HG03575 (cell line): Measurements from ENCODE around the gene OSBP2.

Source experiments
- ATAC-seq: cut with Tn5 transposase; IDR thresholded peaks from one replicate; pipeline ENCODE4 v1.9.1; 2021; ENCODE audit not compliant: unreplicated experiment, insufficient number of reproducible peaks, low FRiP score; ENCODE audit errors: extremely low read depth

OSBP2 gene

DNA sequence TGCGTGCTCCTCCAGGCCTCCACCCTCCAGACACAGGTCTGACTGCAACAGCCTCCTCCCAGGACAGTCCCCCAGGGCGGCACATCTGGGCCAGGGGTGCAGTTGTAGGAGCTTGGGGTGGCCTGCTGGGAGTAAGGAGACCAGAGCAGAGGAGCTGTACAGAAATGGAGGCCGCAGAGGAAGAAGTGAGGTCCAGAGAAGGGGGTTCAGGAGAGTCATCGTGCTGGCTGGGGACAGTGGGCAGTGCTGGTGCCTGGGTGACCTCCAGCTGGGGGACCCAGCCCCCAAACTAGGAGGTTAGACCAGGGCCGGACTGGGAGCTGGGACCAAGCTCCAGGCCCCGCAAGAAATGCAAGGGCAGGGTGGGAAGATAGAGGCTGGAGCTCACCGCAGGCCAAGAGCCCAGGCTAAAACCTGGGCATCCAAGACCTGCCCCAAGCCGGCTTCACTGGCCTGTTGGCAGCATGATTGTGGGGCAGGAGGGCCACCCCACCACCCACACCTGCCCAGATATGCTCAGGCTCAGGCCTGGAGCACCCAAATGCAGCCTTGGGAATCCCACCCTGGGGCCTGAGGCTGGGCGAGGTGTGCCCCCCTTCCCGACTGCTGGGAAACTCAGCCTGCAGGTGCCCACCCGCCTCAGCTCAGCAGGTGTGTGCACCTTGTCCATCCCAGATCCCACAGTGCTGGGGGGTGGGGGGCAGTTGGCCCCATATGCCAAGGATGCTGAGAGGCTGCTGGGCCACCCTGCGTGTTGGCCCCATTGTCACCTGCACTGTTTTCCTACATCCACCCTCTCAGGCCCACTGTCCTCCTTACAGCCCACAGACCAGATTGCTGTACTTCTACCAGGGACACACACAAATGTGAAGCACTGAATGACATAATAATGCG is 177.0 kb downstream of the OSBP2 start:
- no peak for ATAC-seq

DNA sequence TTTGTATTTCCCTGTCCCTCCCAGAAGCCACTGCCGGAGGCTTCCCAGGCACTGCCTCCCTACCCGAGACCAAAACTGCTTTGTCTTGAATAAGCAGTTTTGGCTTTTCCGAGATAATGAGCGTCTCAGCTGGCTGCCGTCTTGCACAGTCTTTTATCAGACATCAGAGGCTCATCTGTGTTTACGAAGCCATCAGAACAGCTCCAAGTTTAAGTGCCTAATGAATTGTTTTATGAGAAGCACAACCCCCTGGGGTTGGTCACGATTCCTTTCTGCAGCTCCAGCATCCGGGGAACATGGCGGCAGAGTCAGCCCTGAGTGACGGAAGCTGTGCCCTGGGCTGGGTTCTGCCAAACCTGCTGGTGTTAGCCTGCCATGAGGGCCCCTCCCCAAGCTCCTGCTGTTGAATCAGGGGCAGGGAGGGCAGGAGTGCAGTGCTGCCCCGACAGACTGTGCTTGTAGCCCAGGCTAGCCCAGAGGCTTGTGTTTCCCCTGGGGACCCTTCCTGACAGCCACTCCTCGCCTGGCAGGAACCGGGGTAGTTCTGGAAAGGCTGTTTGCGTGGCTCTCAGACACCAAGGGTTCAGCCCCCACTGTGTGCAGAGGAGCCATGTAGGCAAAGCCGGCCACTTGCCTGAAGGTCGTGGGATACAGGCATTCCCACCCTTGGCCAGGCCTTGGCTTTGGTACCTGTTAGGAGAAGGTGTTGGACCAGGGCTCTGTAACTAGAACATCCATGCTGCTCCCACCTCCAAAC is 177.8 kb downstream of the OSBP2 start:
- ATAC-seq: no peak

DNA sequence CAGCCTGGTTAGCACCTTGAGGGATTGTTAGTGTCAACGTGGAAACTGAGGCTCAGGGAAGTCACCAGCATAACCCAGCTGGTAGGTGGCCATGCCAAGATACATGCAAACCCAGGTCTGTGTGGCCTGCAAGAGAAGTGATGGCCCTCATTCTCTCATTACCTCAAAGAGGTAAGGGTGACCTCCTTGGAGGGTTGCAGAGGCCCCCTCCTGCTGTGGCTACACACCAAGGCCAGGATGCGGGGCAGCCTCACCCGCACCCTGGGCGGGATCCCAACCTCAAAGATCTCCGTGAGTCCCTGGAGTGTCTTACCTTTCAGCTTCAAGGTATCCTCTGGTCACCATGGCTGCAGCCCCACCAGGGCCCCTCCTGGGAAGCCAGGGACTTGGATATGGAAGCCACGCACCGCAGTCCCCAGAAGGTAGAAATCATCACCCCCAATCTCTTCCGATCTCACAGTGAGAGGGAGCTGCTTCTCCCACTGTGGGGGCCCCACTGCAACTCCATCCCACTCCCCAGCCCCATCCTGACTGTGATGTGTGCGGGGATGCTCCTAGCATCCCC is 178.5 kb downstream of the OSBP2 start:
- no peak for ATAC-seq

DNA sequence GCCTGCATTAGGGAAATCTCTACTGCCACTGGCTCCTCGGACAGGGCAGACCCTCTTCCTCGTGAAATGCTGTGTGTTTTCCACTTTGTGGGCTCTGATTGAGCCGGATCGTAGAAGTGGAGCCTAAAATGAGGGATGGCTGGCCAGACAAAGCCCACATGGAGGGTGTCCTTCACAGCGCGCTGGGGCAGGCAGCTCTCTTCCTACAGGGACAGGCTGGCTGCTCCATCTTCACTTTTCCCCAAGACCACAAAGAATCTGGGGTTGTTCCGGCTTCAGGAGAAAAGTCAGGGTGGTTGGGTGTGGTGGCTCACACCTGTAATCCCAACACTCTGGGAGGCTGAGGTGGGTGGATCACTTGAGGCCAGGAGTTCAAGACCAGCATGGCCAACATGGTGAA is 179.0 kb downstream of the OSBP2 start:
- no peak for ATAC-seq

DNA sequence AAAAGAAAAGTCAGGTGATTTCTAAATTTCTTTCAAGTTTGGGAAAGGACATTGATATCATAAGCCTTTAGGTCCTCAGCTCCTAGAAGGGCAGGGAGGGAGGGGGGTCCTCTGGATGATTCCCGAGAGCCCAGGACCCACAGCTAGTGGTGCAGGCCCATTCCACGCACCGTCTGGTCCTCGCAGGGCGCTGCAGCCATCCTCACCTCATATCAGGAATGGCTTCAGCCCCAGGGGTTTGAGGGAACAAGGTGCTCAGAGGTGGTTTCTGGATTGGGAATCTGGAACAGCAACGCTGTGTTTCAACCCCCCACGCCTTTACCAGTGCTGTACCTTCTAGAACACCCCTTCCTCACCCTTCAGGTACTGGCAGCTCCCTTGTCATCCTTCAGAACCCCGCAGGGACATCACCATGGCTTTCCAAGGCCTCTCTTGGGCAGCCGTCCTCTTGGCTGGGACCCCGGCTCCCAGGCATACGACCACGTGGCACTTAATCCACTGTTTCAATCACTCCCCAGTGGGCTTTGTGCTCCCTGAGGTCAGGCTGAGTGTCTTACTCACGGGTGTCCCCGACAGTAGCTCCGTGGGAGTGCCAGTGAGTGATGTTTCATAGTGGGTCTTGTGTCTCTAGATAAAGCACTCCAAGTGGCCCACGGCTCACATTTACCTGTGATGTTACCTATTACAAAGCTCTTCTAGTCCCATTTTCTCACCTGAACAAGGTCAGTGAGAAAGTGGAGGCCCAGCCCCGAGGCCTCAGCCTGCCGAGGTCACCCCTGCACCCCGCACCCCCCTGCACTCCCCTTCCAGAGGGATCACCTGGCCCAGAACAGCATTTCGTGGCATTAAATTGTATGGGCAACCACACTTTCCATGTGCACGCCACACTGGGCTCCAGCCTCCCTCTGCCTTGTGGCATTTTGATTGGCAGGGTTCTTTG is 180.0 kb downstream of the OSBP2 start:
- ATAC-seq: no peak

DNA sequence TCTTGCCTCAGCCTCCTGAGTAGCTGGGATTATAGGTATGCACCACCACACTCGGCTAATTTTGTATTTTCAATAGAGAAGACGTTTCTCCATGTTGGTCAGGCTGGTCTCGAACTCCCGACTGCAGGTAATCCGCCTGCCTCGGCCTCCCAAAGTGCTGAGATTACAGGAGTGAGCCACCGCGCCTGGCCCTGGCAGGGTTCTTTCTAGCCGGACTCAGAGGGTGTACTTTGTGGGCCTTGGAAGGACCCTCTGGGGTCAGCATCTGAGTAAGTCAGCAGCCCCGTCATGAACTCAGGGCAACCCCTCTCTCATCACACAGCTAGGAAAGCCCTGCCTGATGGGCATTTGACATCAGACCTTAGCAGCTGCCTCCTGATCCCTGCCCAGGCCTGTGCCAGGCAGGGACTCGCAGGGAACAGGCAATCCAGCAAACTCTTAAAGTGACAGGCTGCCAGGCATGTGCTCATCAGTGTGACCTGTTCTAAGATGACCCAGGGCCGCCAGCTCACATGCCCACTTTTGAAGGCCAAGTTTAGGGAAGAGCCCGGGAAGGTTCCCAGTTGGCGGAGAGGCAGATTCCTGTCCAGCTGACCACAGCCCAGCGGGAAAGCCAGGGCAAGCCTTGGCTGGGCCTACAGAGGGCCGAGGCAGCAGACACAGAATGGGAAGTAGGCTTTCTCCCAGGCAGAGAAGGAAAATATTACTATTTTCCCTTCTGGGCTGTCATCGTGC is 181.0 kb downstream of the OSBP2 start:
- ATAC-seq: no peak

DNA sequence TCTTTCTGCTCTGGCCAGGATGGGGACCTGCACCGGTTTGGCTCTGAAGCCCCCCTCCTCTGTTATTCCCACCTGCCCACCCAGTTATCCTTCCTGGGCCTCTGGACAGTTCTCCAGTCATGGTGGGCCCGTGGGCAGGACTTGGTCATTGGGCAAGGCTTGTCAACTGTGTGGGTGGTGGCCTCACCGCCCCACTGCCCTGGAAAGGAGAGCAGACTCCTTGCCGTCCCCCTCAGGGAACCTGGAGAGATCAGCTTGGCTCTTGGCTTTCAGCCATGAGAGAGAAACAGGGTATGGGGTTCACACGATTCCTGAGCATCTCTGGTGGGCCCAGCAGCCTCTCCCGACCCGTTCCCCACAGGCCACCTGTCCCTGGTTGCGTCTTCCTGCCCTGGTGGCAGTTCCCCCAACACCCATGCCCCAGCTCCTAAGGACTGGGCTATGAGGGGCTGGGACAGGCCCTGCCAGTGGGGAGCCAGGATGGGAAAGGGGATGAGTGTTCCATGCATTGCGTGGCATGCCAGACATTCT is 181.6 kb downstream of the OSBP2 start:
- ATAC-seq: no peak

DNA sequence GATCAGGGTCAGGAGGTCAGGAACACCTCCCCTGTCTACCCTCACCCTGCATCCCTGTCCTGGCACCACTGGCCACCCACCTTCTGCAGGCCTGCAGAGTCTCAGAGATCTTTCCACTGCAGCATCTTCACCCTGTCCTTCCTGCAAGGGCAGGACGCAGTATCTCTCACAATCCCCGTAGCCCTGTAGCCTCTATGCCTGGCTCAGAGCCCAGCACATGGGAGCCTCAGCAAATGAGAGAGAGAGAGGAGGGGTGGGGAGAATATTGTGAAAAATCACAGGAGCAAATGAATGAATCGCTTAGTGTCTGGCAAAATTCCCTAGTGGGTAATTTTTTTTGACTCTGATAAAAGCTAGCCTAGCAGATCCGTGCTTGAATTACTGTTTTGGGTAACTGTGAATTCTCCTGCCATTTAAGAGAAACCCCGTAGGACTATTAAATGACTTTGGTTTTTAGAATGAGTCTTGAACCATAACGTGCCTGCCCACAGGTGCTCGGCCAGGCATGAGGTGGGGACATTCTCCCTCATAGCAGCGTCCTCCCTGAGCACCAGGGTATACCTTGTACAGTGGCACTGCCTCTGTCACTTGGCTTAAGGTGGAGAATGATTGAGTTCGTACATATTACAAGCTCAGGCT is 182.4 kb downstream of the OSBP2 start:
- no peak for ATAC-seq

DNA sequence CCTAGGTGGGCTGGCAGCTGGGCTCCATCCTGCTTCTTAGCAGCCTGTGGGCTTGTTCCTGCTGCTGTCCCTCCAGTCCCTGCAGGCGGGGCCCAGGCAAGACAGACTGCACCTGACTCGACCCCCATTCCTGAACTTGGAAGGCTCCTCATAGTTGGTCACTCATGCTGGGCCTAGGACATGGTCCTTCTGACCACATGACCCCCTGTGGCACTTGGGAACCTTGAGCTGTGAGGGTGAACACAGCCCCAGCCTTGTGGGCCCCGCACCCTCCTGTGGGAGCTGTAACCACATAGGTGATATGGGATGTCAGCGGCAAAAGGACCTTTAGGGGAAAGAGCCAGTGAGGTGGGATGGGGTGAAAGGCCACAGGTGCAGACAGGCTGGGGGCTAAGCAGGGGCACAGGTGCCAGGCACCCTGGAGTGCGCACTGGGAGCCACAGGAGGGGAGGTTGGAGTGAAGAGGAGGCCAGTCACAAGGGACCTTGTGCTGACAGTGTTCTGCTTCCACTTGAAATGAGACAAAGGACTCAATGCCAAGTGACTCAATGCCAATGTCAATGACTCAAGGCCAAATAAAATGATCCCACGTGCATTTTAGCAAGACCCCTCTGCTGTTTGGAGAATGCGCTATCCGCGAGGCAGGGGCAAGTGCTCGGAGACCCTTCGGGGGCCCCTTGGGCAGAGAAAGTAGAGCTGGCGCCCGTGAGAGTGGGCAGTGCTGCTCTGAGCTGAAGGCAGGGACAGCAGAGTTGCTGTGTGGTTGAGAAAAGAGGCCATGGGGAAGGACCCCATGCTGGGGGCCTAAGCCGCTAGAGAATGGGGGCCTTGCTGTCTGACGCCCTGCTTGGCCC is 183.2 kb downstream of the OSBP2 start:
- no peak for ATAC-seq

DNA sequence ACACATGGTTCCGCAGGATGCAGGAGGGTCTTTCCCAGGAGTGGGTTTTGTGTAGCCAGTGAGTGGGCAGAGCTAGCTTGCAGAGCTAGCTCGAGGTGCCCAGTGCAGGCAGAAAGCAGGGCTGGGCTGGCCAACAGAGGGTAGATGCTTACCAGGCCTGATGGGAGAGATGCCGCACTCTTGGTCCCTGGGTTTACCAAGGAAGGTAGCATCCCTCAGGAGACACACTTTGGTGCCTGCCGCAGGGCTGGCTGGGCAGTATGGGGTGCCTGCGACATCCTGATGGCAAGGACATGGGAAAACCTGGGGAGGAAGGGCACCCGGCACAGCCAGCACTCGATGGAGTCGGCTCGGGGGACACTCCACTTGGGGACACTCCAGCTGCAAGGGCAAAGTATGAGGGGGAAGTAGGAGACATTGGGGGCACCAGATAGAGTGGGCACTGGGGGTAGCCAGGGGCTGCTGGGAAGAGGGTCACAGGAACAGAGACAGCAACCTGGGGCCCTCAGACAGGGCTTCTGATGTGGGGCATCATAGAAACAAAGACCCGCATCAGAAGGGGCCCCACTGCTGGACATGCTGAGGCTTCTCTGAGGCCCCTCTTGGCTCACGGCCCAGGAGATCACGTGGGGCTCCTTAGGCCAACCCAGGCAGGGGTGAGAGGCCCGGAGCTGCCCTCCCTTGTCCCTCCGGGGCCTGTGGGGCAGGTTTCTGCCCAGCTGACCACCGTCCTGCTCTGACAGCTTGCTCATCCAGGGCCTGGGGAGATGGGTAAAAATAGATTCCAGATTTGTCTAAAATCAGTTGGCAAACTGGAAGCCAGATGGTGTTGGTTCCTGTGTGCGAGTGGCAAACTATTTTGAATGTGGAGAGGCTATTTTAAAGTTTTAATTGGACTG is 184.1 kb downstream of the OSBP2 start:
- ATAC-seq: no peak

DNA sequence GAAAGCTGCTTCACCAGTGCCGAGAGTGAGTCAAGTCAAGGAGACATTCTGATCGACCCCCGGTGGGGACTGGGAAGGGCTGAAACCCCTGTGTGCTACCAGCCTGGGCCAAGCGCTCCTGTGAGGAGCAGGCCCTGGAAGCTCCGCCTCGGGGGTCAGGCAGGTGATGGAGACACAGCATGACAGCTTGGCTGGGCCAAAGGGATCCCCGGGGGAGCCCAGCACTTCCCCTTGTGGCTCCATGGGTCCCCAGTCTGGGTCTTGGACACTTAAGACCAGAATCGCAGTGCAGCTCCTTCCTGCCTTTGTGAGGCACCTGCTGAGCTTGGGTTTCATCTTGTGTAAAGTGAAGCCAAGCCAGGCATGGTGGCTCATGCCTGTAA is 184.7 kb downstream of the OSBP2 start:
- ATAC-seq: no peak

DNA sequence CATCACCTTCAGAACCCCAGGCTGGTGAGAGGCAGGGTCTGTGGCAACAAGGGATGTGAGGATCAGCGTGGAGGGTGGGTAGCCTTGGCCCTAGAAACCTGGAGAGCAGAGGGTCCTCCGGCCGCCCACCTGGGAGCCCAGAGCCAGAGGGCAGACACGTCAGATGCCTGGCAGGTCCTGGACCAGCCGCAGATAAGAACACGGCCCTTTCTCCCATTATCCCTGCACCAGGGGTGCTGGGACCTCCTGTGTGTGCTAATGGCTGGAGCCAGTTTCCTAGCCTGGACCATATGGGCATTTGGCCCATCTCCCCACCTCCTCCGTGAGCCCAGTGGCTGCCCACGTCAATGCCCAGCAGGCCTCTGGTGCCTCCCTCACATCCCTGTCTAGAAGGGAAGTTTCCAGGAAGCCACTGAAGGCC is 185.5 kb downstream of the OSBP2 start:
- no peak for ATAC-seq

DNA sequence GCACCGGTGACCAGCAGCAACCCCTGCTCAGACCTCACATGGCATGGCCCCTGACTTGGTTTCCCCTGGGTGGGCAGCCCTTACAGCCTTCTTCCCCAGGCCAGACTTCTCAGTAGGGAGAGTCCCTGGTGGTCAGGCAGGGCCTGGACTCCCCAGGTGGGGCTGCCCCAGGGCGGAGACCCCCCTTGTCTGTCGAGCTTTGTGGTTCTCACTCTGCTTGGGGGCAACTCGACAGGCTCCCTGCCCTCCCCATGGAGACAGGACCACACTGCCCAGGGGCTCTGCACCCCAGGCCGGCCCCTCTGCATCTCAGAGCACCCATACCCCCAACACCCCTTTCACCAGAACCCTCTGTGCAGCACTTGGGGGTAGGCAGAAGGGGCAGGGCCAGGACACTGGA is 186.2 kb downstream of the OSBP2 start:
- ATAC-seq: no peak

DNA sequence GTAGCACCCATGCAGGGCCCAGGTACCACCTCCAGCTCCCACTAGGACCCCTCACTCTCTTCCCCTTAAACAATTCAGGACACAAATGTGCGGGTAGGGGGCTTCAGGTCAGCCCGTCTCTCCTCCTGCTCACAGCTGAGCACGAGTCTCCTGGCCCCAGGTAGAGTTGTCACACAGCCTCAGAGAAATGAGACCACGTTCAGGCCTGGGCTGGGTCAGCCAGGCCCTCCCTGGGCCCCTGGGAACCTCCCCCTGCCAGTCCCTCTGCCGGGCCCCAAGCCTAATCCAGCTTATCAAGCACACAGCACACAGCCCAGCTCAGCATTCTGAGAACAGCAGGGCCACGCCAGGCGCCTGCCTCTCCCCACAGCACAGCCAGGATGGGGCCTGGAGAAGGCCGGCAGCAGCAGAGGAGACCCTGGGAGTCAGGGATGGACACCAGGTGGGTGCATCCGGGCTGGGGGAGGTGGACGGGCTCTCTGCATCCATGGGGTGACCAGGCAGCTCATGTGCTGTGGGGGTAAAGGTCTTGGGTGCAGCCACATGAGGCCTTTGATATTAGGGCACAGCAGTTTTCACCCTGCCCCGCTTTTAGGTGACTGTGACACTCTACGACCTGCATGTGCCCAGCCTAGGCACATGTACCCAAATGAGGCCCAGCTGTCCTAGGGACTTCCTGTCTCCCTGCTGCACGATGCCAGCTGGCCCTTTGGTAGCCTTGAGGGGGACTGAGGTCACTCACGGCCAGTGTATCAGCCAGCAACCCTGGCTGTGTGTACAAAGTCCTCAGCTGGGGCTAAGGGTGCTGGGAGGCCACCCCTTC is 186.9 kb downstream of the OSBP2 start:
- ATAC-seq: no peak

DNA sequence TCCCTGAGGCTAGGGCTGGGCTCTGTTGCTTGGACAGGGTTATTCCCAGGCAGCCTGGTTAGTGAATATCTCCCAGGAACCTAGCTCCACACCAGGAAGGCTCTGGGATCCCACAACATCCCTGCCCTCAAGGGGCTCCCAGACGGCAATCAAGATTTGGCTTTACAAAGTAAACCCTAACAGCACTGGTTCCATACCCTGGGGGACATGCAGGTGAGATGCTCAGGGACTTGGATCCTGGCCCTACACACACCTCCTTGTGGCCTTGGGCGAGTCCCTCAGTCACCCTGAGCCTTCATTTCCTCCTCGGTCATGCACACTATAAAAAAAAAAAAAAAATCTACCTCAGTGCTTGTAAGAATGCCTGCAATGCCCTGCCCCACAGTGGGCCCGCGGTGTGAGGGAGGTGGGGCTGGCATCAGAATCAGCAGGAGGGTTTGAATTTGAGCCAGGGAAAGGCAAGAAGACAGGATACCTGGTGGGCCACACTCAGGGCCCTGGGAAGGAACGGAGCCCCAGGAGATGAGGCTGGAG is 187.6 kb downstream of the OSBP2 start:
- ATAC-seq: no peak
